Endothelial cell of umbilical vein (primary cell): ENCODE results near the gene ATRNL1. TPM values are rescaled to one million over a fixed set of nuclear protein-coding genes. Genes with fewer than 3 reads are reported as not detected.

Source experiments
- BruUV-seq: library from RNA; stranded (reverse); fragments of 400-500 nt; replicated peaks from 2 replicates; lab custom pipeline; 2021; lab: Mats Ljungman, UMichigan
- CTCF ChIA-PET: fragments of 300-600, 350-600 bp; sonication (Branson Sonifier 250); formaldehyde crosslinking; loops from one replicate; lab custom pipeline; 2021; ENCODE audit warnings: antibody characterized with exemption, inconsistent platforms; lab: Charles Lee
- POLR2A ChIA-PET: fragments of 300-600, 350-600 bp; sonication (Branson Sonifier 250); formaldehyde crosslinking; loops from one replicate; lab custom pipeline; 2021; ENCODE audit warnings: antibody characterized with exemption, inconsistent platforms; lab: Charles Lee
- DNase-seq: peaks from one replicate; pipeline ENCODE4 v3.0.0-alpha.2; 2011; ENCODE audit warnings: low read depth, low spot score
- FAIRE-seq: peaks from 2 replicates; lab custom pipeline; 2011; peaks lifted over from hg19 to GRCh38; lab: Jason Lieb, UNC
- H2AFZ ChIP-seq: 2 replicates; pipeline ENCODE4 v1.6.0; 2012; ENCODE audit warnings: low read depth, low read length, control low read depth, inconsistent platforms
- H3K27ac ChIP-seq: 2 replicates; pipeline ENCODE4 v1.5.1; 2011; ENCODE audit warnings: low read depth, mild to moderate bottlenecking, control low read depth, low read length, moderate library complexity; ENCODE audit not compliant: insufficient read depth
- H3K27me3 ChIP-seq, 2 experiments: 2 replicates each; pipeline versions ENCODE4 v1.6.0 to v1.6.1; 2011; ENCODE audit warnings: low read length in 2 of 2, mixed read lengths in 1 of 2; ENCODE audit not compliant: control insufficient read depth in 2 of 2, insufficient read depth in 2 of 2
- H3K36me3 ChIP-seq, 2 experiments: 2 replicates in 1 of 2; 3 replicates in 1 of 2; pipeline ENCODE4 v1.5.1; 2011; ENCODE audit warnings: low read length in 2 of 2, mild to moderate bottlenecking in 1 of 2, moderate library complexity in 1 of 2; ENCODE audit not compliant: control insufficient read depth in 2 of 2, insufficient read depth in 2 of 2; ENCODE audit errors: extremely low read depth in 1 of 2
- H3K4me1 ChIP-seq: 3 replicates; pipeline ENCODE4 v1.5.1; 2011; ENCODE audit warnings: mild to moderate bottlenecking, low read length; ENCODE audit not compliant: control insufficient read depth, insufficient read depth; ENCODE audit errors: extremely low read depth
- H3K4me2 ChIP-seq: 2 replicates; pipeline ENCODE4 v1.6.1; 2011; ENCODE audit warnings: low read length, control low read depth, mixed read lengths; ENCODE audit not compliant: insufficient read depth
- H3K4me3 ChIP-seq, 3 experiments: fragments of 200-600 bp in 1 of 3; sonication (generic), shearing (Covaris generic) in 1 of 3; replicated peaks in 1 of 3; 2 replicates each; pipeline ENCODE4 v1.5.1; 2011 to 2016; ENCODE audit warnings: control low read depth in 3 of 3, low read length in 3 of 3, mild to moderate bottlenecking in 2 of 3, inconsistent platforms in 1 of 3, low read depth in 1 of 3, moderate library complexity in 1 of 3; ENCODE audit not compliant: insufficient read depth in 1 of 3
- H3K79me2 ChIP-seq: 2 replicates; pipeline ENCODE4 v1.6.0; 2012; ENCODE audit warnings: low read length, inconsistent platforms; ENCODE audit not compliant: control insufficient read depth, insufficient read depth
- H3K9ac ChIP-seq: replicated peaks from 2 replicates; pipeline ENCODE3; 2011; ENCODE audit warnings: low read length, control low read depth; ENCODE audit not compliant: insufficient read depth; ENCODE audit errors: extremely low read depth
- H3K9me1 ChIP-seq: replicated peaks from 3 replicates; pipeline ENCODE4 v1.6.0; 2011; ENCODE audit warnings: mild to moderate bottlenecking, low read length; ENCODE audit not compliant: control insufficient read depth, insufficient read depth; ENCODE audit errors: extremely low read depth
- H3K9me3 ChIP-seq: replicated peaks from 2 replicates; pipeline ENCODE4 v1.5.1; 2012; ENCODE audit warnings: low read length, inconsistent platforms; ENCODE audit not compliant: control insufficient read depth, insufficient read depth
- H4K20me1 ChIP-seq: replicated peaks from 2 replicates; pipeline ENCODE3; 2011; ENCODE audit warnings: mild to moderate bottlenecking, low read length; ENCODE audit not compliant: control insufficient read depth, insufficient read depth; ENCODE audit errors: extremely low read depth
- EZH2 ChIP-seq: IDR thresholded peaks from 2 replicates; pipeline ENCODE4 v1.6.1; 2012; ENCODE audit warnings: borderline replicate concordance, low read depth, mild to moderate bottlenecking, moderate library complexity, low read length, inconsistent platforms; ENCODE audit not compliant: severe bottlenecking
- FOS ChIP-seq: IDR thresholded peaks from 2 replicates; pipeline ENCODE4 v1.6.1; 2011; ENCODE audit warnings: mild to moderate bottlenecking, low read length, moderate library complexity, borderline replicate concordance; ENCODE audit not compliant: insufficient read depth
- GATA2 ChIP-seq: IDR thresholded peaks from 2 replicates; pipeline ENCODE4 v1.7.0; 2011; ENCODE audit warnings: low read depth, mild to moderate bottlenecking, moderate library complexity, mixed read lengths, low read length; ENCODE audit not compliant: insufficient read length, insufficient read depth
- POLR2AphosphoS5 ChIP-seq: IDR thresholded peaks from 2 replicates; pipeline ENCODE4 v1.6.1; 2012; ENCODE audit warnings: low read depth, mild to moderate bottlenecking, control low read depth, low read length, moderate library complexity; ENCODE audit not compliant: insufficient read depth
- dilution Hi-C: fragments of 300-500 bp; cut with MboI; formaldehyde crosslinking; loops from one replicate; pipeline ENCODE4 v1.15.0; 2019; ENCODE audit warnings: low sequenced_read_pairs; ENCODE audit not compliant: extremely low pct_ligation_motif_present
- intact Hi-C: fragments of 100-400 bp; cut with micrococcal nuclease; formaldehyde crosslinking; loops from one replicate; pipeline ENCODE4 v1.10.0; 2022
- polyA plus RNA-seq, 4 experiments: library from polyadenylated mRNA; depleted of rRNA in 3 of 4; stranded (reverse) in 3 of 4; unstranded in 1 of 4; fragments of >200 nt; gene quantifications; 2 replicates each; pipeline versions ENCODE4 v1.2.1 to v1.2.3, GENCODE V29; 2011 to 2012; ENCODE audit warnings: missing spikeins in 1 of 4
- total RNA-seq: library from RNA; stranded (reverse); gene quantifications from 2 replicates; pipeline ENCODE4 v1.2.3, GENCODE V29; 2021
- TF ChIP-seq, protein P1 (sequence below), 2 donors: IDR thresholded peaks; 1 replicate in 1 of 2; 2 replicates in 1 of 2; pipeline ENCODE4 v1.5.1; 2011; ENCODE audit warnings: low read length in 2 of 2, mild to moderate bottlenecking in 2 of 2, moderate library complexity in 2 of 2, control low read depth in 1 of 2, inconsistent platforms in 1 of 2, low read depth in 1 of 2; ENCODE audit not compliant: insufficient read depth in 1 of 2; ENCODE audit errors: extremely low read depth in 1 of 2
- TF ChIP-seq, protein P2 (sequence below): IDR thresholded peaks from 2 replicates; pipeline ENCODE4 v1.6.1; 2011; ENCODE audit not compliant: insufficient read depth, insufficient read length

ATRNL1 gene
- total and polyA plus RNA-seq, 2 donors (not counting 3 experiments of a cell fraction or from before 2014, with no cell fraction given) = not detected

GRCh38 chr10:115939101-115939854 is 846.1 kb downstream of the ATRNL1 start:
- Histone ChIP-seq H3K36me3 (no peaks in the 10 kb centered on the region), H2AFZ (no peak overlapping the region), H3K79me2 (no peaks in the 10 kb centered on the region), H3K9me1 (no peaks in the 10 kb centered on the region), H3K9me3 (no peaks in the 10 kb centered on the region), H3K27me3 (no peaks in the 10 kb centered on the region), H3K4me2 (peak overlapping the region; percentile 33), H3K4me1 (peaks cover 49% of the 10 kb centered on the region), H3K27ac (no peak overlapping the region), H4K20me1 (no peaks in the 10 kb centered on the region), H3K9ac (no peak overlapping the region), H3K4me3 (no peak overlapping the region)
- FAIRE-seq = no peak
- ChIA-PET CTCF (no interaction called here), POLR2A (no interaction called here)
- dilution Hi-C loops = no loop called here
- intact Hi-C loops = loop anchor here (1.0 to 5.0 kb wide), 2 partner anchors 8 to 333 kb away; partner anchors contain the start of gene GFRA1
- no TSS peak for BruUV-seq
- no peak for TF ChIP-seq FOS
- no peak for DNase-seq

DNA sequence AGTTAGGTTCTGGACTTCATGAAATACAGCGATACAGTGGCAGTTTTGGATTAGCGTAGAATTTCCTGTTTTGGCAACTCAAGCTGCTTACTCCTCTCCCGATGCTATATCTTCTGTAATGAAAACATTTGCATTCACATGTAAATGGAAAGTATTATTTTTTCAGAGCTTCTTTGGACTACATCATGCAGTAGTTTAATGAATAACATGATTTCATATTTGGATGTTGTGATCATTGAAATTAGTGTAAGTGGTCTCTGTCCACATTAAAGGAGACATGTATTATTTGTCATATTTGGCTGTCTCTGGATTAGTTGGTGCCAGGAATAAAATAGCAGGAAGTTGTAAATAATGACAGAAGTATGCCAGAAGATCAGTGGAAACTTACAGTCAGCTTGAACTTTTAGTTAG is 848.2 kb downstream of the ATRNL1 start:
- Histone ChIP-seq H3K79me2 (no peaks in the 10 kb centered on the region), H3K4me2 (peak overlapping the region; percentile 74), H3K9me3 (no peaks in the 10 kb centered on the region), H4K20me1 (no peaks in the 10 kb centered on the region), H3K9ac (no peak overlapping the region), H3K4me3 (peak overlapping the region in 1 of 3 experiments; percentile 33), H3K27me3 (no peaks in the 10 kb centered on the region), H3K36me3 (no peaks in the 10 kb centered on the region), H3K27ac (peak overlapping the region; percentile 10), H3K4me1 (peaks cover 49% of the 10 kb centered on the region), H2AFZ (no peak overlapping the region), H3K9me1 (no peaks in the 10 kb centered on the region)
- BruUV-seq = no TSS peak
- ChIA-PET CTCF (interaction anchor here (0.8 to 1.6 kb wide), 7 partner anchors 9 to 347 kb away, joined by 3 to 7 read pairs (median 4); no protein-coding TSS in a partner anchor), POLR2A (no interaction called here)
- DNase-seq (peak; percentile 66), FAIRE-seq (no peak)
- dilution Hi-C loops = no loop called here
- intact Hi-C loops = loop anchor here (5.0 kb wide), 1 partner anchor 94 kb away; no protein-coding TSS in a partner anchor
- TF ChIP-seq EZH2 = no peak
- no peak for TF ChIP-seq GATA2
- TF ChIP-seq, protein P1, sequence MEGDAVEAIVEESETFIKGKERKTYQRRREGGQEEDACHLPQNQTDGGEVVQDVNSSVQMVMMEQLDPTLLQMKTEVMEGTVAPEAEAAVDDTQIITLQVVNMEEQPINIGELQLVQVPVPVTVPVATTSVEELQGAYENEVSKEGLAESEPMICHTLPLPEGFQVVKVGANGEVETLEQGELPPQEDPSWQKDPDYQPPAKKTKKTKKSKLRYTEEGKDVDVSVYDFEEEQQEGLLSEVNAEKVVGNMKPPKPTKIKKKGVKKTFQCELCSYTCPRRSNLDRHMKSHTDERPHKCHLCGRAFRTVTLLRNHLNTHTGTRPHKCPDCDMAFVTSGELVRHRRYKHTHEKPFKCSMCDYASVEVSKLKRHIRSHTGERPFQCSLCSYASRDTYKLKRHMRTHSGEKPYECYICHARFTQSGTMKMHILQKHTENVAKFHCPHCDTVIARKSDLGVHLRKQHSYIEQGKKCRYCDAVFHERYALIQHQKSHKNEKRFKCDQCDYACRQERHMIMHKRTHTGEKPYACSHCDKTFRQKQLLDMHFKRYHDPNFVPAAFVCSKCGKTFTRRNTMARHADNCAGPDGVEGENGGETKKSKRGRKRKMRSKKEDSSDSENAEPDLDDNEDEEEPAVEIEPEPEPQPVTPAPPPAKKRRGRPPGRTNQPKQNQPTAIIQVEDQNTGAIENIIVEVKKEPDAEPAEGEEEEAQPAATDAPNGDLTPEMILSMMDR (IDR thresholded peaks at IDR 0.05; ENCODE audit: extremely low read depth in 1 of 2, insufficient read depth in 1 of 2, low read depth in 1 of 2, low read length in 2 of 2) = no peak
- no peak for TF ChIP-seq POLR2AphosphoS5
- TF ChIP-seq, protein P2, sequence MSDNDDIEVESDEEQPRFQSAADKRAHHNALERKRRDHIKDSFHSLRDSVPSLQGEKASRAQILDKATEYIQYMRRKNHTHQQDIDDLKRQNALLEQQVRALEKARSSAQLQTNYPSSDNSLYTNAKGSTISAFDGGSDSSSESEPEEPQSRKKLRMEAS = no peak
